Thymus (tissue), 11 donors: Measurements from ENCODE around the gene ITCH. TPM values are rescaled to one million over a fixed set of nuclear protein-coding genes. Genes with fewer than 3 reads are reported as not detected.
"Not testable (repeated sequence)": the region's sequence is repeated elsewhere in the genome, so short reads cannot be mapped to it uniquely, and the experiment has no call there.

Source experiments
- DNase-seq, 9 donors: peaks; one replicate each; pipeline ENCODE4 v3.0.0-alpha.2; 2013; ENCODE audit warnings: low spot score in 9 of 9, low read depth in 6 of 9, missing footprints in 1 of 9
- H3K27ac ChIP-seq, 2 donors: one replicate each; pipeline ENCODE4 v1.5.1; 2013; ENCODE audit warnings: control low read depth in 1 of 2, low read depth in 1 of 2, low read length in 1 of 2, mild to moderate bottlenecking in 1 of 2, moderate library complexity in 1 of 2
- H3K27me3 ChIP-seq, 2 donors: one replicate each; pipeline ENCODE4 v1.5.1; 2013; ENCODE audit warnings: low read length in 1 of 2; ENCODE audit not compliant: control insufficient read depth in 2 of 2, insufficient read depth in 1 of 2
- H3K36me3 ChIP-seq, 2 donors: one replicate each; pipeline ENCODE4 v1.5.1; 2013; ENCODE audit warnings: low read length in 1 of 2, mild to moderate bottlenecking in 1 of 2, moderate library complexity in 1 of 2; ENCODE audit not compliant: control insufficient read depth in 2 of 2, insufficient read depth in 2 of 2
- H3K4me1 ChIP-seq, 2 donors: one replicate each; pipeline ENCODE4 v1.5.1; 2013; ENCODE audit warnings: low read length in 2 of 2; ENCODE audit not compliant: control insufficient read depth in 2 of 2, insufficient read depth in 2 of 2
- H3K4me3 ChIP-seq, 2 donors: one replicate each; pipeline ENCODE4 v1.5.1; 2013; ENCODE audit warnings: low read length in 2 of 2, control low read depth in 1 of 2, mild to moderate bottlenecking in 1 of 2
- H3K9me3 ChIP-seq, 2 donors: one replicate each; pipeline ENCODE4 v1.5.1; 2013; ENCODE audit warnings: low read length in 1 of 2, mild to moderate bottlenecking in 1 of 2; ENCODE audit not compliant: control insufficient read depth in 2 of 2, insufficient read depth in 1 of 2
- WGBS: extraction: QIAGEN DNeasy Blood & Tissue Kit; methylation state at CpG from one replicate; pipeline ENCODE4 v1.1.7; 2013; 5-methylcytosine and 5-hydroxymethylcytosine counted together
- polyA plus RNA-seq: library from polyadenylated mRNA; stranded (reverse); fragments of 200-250 nt; gene quantifications from one replicate; pipeline ENCODE4 v1.2.3, GENCODE V29; 2013
- total RNA-seq: library from RNA; stranded (reverse); fragments of 120-200 nt; gene quantifications from one replicate; pipeline ENCODE4 v1.2.4, GENCODE V29; 2013
- donor health status: healthy.

The ITCH gene
- total and polyA plus RNA-seq, 2 donors, result 16.0 to 36.3 TPM

- Histone ChIP-seq H3K27me3 (no peaks in the 10 kb centered on the region), H3K36me3 (peaks cover 8 to 39% of the 10 kb centered on the region in 2 donors), H3K9me3 (no peaks in the 10 kb centered on the region), H3K27ac (no peak overlapping the region), H3K4me3 (no peak overlapping the region), H3K4me1 (no peaks in the 10 kb centered on the region)
- WGBS, result 90% methylated on average over 5 of the region's 5 CpGs
- DNase-seq, result peak in 3 of 9 donors; percentile 6 to 33 (median 19)
Measured at GRCh38 chr20:34473262-34473883, 110.3 kb downstream of the ITCH start.

GRCh38 chr20:34475979-34476736 lies 113.1 kb downstream of the ITCH start:
- peak in 3 of 9 donors; percentile 0 to 11 (median 9) for DNase-seq
- 33% methylated on average over 38 of the region's 38 CpGs for WGBS
- Histone ChIP-seq H3K4me1 (no peaks in the 10 kb centered on the region), H3K36me3 (peaks cover 13 to 41% of the 10 kb centered on the region in 2 donors), H3K27me3 (no peaks in the 10 kb centered on the region), H3K4me3 (no peak overlapping the region), H3K27ac (no peak overlapping the region), H3K9me3 (no peaks in the 10 kb centered on the region)

DNA sequence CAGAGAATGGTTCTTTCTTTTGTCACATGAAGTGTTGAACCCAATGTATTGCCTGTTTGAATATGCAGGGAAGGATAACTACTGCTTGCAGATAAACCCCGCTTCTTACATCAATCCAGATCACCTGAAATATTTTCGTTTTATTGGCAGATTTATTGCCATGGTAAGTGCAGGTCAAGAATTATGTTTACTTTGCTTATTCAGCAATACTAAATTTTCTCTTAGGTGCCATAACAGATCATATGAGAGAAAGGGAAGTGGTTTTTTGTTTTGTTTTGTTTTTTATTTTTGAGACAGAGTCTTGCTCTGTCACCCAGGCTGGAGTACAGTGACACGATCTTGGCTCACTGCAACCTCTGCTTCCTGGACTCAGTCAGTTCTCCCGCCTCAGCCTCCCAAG lies 116.6 kb downstream of the ITCH start:
- H3K36me3 ChIP-seq, result peaks cover 28 to 50% of the 10 kb centered on the region in 2 donors
- 97% methylated on average over 4 of the region's 4 CpGs for WGBS
- DNase-seq, result no peak
- H3K9me3 ChIP-seq, result peaks cover 3 to 8% of the 10 kb centered on the region in 2 donors
- H3K4me1 ChIP-seq, result no peaks in the 10 kb centered on the region
- no peak overlapping the region for H3K27ac ChIP-seq
- H3K4me3 ChIP-seq, result no peak overlapping the region
- no peaks in the 10 kb centered on the region for H3K27me3 ChIP-seq

DNA sequence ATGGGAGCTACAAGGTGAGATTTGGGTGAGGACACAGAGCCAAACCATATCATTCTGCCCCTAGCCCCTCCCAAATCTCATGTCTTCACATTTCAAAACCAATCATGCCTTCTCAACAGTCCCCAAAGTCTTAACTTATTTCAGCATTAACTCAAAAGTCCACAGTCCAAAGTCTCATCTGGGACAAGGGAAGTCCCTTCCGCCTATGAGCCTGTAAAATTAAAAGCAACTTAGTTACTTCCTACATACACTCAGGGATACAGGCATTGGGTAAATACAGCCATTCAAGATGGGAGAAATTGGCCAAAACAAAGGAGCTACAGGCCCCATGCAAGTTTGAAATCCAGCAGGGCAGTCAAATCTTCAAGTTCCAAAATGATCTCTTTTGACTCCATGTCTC lies 119.1 kb downstream of the ITCH start:
- peaks cover 42 to 49% of the 10 kb centered on the region in 2 donors for H3K36me3 ChIP-seq
- H3K4me3 ChIP-seq, DNase-seq, H3K27ac ChIP-seq, H3K4me1 ChIP-seq, H3K27me3 ChIP-seq, H3K9me3 ChIP-seq: not testable (repeated sequence)
- 54% methylated on average over 1 of the region's 1 CpG for WGBS

DNA sequence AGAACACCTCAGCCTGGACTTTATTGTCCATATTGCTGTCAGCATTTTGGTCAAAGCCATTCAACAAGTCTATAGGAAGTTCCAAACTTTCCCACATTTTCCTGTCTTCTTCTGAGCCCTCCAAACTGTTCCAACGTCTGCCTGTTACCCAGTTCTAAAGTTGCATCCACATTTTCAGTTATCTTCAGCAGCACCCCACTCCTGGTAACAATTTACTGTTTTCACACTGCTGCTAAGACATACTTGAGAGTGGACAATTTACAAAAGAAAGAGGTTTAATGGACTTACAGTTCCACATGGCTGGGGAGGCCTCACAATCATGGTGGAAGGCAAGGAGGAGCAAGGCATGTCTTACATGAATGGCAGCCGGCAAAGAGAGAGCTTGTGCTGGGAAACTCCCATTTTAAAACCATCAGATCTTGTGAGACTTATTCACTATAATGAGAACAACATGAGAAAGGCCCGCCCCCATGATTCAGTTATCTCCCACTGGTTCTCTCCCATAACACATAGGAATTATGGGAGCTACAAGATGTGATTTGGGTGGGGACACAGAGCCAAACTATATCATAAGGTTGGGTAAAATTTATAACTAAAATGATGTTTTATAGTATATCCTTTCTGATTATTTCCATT lies 120.6 kb downstream of the ITCH start:
- peaks cover 48 to 49% of the 10 kb centered on the region in 2 donors for H3K36me3 ChIP-seq
- H3K4me1 ChIP-seq, H3K27me3 ChIP-seq, H3K9me3 ChIP-seq, H3K4me3 ChIP-seq, DNase-seq, H3K27ac ChIP-seq: not testable (repeated sequence)
- 97% methylated on average over 3 of the region's 3 CpGs for WGBS

- DNase-seq, result no peak
- peaks cover 44 to 57% of the 10 kb centered on the region in 2 donors for H3K36me3 ChIP-seq
- H3K27me3 ChIP-seq, result no peaks in the 10 kb centered on the region
- H3K4me1 ChIP-seq, result no peaks in the 10 kb centered on the region
- no peak overlapping the region for H3K27ac ChIP-seq
- H3K4me3 ChIP-seq, result no peak overlapping the region
- 98% methylated on average over 4 of the region's 4 CpGs for WGBS
- peaks cover 3 to 8% of the 10 kb centered on the region in 2 donors for H3K9me3 ChIP-seq
Measured at GRCh38 chr20:34485068-34485634, 122.1 kb downstream of the ITCH start.

DNA sequence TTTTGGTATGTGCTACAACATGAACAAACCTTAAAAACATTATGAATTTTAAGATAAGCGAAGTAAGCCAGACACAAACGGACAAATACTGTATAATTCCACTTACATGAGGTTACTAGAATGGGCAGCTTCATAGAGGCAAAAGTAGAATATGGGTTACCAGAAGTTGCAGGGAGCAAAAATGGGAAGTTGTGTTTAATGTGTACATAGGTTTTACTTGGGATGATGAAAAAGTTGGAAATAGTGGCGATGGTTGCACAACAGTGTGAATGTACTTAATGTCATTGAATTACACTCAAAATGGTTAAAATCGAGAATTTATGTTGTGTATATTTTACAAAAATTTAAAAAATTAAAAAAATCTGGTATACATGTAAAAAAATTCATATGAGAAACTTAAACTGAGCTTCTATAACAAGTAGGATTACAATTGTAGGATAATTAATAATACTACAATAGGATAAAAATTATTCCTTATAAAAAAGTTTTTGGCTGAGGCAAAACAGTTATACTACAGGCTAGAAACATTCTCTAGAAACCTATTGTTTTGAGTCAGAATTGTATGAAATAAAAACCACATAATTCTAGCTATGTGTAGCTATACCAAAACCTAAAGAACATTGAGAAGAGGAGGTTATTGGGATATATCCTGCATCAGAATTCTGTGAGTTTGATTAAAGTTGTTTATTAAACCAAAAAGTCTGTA lies 128.3 kb downstream of the ITCH start:
- no peak for DNase-seq
- no peaks in the 10 kb centered on the region for H3K9me3 ChIP-seq
- 98% methylated on average over 4 of the region's 4 CpGs for WGBS
- H3K27me3 ChIP-seq, result no peaks in the 10 kb centered on the region
- H3K36me3 ChIP-seq, result peaks cover 31 to 70% of the 10 kb centered on the region in 2 donors
- no peaks in the 10 kb centered on the region for H3K4me1 ChIP-seq
- H3K27ac ChIP-seq, result no peak overlapping the region
- H3K4me3 ChIP-seq, result no peak overlapping the region

DNA sequence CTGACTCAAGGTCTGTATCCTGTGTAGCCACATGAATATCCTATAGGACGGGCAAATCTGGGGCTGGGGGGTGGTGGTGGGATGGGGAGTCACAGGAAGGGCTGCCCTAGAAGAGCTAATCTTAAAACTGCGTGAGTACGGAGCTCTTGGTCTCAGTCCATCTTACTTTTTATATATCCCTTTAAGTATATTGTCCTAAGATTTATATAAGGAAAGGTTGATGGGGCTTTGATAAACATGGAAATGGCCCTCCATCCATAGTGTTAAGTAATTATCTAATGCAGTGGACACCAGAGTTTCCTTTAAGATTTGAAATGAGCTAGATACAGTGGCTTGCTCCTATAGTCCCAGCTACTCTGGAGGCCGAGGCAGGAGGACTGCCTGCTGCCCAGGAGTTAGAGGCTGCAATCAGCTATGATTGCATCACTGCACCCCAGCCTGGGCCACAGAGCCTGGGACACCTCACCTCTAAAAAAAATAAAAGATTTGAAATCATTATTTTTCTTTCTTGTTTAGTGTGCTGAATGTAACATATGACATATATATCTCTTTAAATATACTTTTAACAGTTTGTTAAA lies 128.9 kb downstream of the ITCH start:
- Histone ChIP-seq H3K36me3 (peaks cover 27 to 74% of the 10 kb centered on the region in 2 donors), H3K4me3 (no peak overlapping the region)

More for the DNA sequence above, 128.9 kb downstream of the ITCH start:
- no peak for DNase-seq
- H3K27me3 ChIP-seq, result no peaks in the 10 kb centered on the region
- 98% methylated on average over 4 of the region's 4 CpGs for WGBS
- H3K9me3 ChIP-seq, result no peaks in the 10 kb centered on the region
- H3K27ac ChIP-seq, result no peak overlapping the region
- no peaks in the 10 kb centered on the region for H3K4me1 ChIP-seq
